ENCODE data around the gene TNS4.

TNS4 gene

GRCh38 chr17:40486522-40487370, 14.7 kb downstream of the TNS4 start:
- no peak overlapping the region for H3K4me3 ChIP-seq (replicated peaks; ENCODE audit: insufficient read depth, low read length)
- DNase-seq (ENCODE audit: low read depth in 1 of 2, low spot score in 1 of 2): peak; percentile 23 to 53
- no peak overlapping the region for H3K27ac ChIP-seq (replicated peaks)
- peaks cover 30% of the 10 kb centered on the region for H3K27me3 ChIP-seq (ENCODE audit: insufficient read depth, poor library complexity, severe bottlenecking)
- TF ChIP-seq REST (IDR thresholded peaks at IDR 0.05; ENCODE audit: insufficient replicate concordance, low read depth) (no peak), SPI1 (IDR thresholded peaks at IDR 0.05; ENCODE audit: borderline replicate concordance, low read depth) (no peak), CTCF (IDR thresholded peaks at IDR 0.05; ENCODE audit: insufficient read depth, low read length) (no peak), GABPA (IDR thresholded peaks at IDR 0.05; ENCODE audit: low read depth) (no peak), POLR2AphosphoS5 (IDR thresholded peaks at IDR 0.05; ENCODE audit: low read depth) (no peak)

- peaks cover 27% of the 10 kb centered on the region for H3K27me3 ChIP-seq (ENCODE audit: insufficient read depth, poor library complexity, severe bottlenecking)
- no peak overlapping the region for H3K27ac ChIP-seq (replicated peaks)
- no peak overlapping the region for H3K4me3 ChIP-seq (replicated peaks; ENCODE audit: insufficient read depth, low read length)
- no peak for DNase-seq (ENCODE audit: low read depth in 1 of 2, low spot score in 1 of 2)
- TF ChIP-seq POLR2AphosphoS5 (IDR thresholded peaks at IDR 0.05; ENCODE audit: low read depth) (no peak), REST (IDR thresholded peaks at IDR 0.05; ENCODE audit: insufficient replicate concordance, low read depth) (no peak), CTCF (IDR thresholded peaks at IDR 0.05; ENCODE audit: insufficient read depth, low read length) (no peak)
Observed at GRCh38 chr17:40485851-40486521, 15.4 kb downstream of the TNS4 start.

GRCh38 chr17:40484973-40485530, 16.4 kb downstream of the TNS4 start:
- TF ChIP-seq CTCF (IDR thresholded peaks at IDR 0.05; ENCODE audit: insufficient read depth, low read length): no peak
- no peak for TF ChIP-seq SPI1 (IDR thresholded peaks at IDR 0.05; ENCODE audit: borderline replicate concordance, low read depth)
- no peak for TF ChIP-seq POLR2AphosphoS5 (IDR thresholded peaks at IDR 0.05; ENCODE audit: low read depth)
- H3K27me3 ChIP-seq (ENCODE audit: insufficient read depth, poor library complexity, severe bottlenecking): peaks cover 21% of the 10 kb centered on the region
- no peak overlapping the region for H3K27ac ChIP-seq (replicated peaks)
- no peak for DNase-seq (ENCODE audit: low read depth in 1 of 2, low spot score in 1 of 2)
- H3K4me3 ChIP-seq (replicated peaks; ENCODE audit: insufficient read depth, low read length): no peak overlapping the region

Measured in HL-60 (cell line).